Natural killer cell (primary cell): Measurements from ENCODE around the gene CCDC28A. TPM values are rescaled to one million over a fixed set of nuclear protein-coding genes. Genes with fewer than 3 reads are reported as not detected.

Source experiments
- ATAC-seq, 3 donors: fragments of 150-1000 bp in 2 of 3; fragments of 200-7000 bp in 1 of 3; cut with Tn5 transposase; 1 replicate in 1 of 3; 2 replicates in 2 of 3; pipeline ENCODE4 v1.10.0; 2021; ENCODE audit warnings: mild to moderate bottlenecking in 2 of 3, moderate library complexity in 2 of 3
- DNase-seq, 2 donors: peaks; one replicate each; pipeline versions ENCODE4 v3.0.0 to v3.0.0-alpha.2; 2013 to 2021; ENCODE audit warnings: mixed read lengths in 1 of 2
- H3K27ac ChIP-seq: one replicate; pipeline ENCODE4 v1.5.1; 2013; ENCODE audit warnings: mild to moderate bottlenecking, low read length
- H3K27me3 ChIP-seq: one replicate; pipeline ENCODE4 v1.6.1; 2013; ENCODE audit warnings: low read length; ENCODE audit not compliant: control insufficient read depth, insufficient read depth
- H3K36me3 ChIP-seq: one replicate; pipeline ENCODE4 v1.6.1; 2013; ENCODE audit warnings: low read length; ENCODE audit not compliant: control insufficient read depth, insufficient read depth
- H3K4me1 ChIP-seq: one replicate; pipeline ENCODE4 v1.6.1; 2013; ENCODE audit warnings: low read length; ENCODE audit not compliant: control insufficient read depth, insufficient read depth
- H3K4me3 ChIP-seq: one replicate; pipeline ENCODE4 v1.5.1; 2013; ENCODE audit warnings: low read length
- H3K9me3 ChIP-seq: one replicate; pipeline ENCODE4 v1.6.1; 2013; ENCODE audit warnings: low read length; ENCODE audit not compliant: control insufficient read depth, insufficient read depth
- H3K27ac Mint-ChIP-seq, 2 donors: one replicate each; pipeline ENCODE4 v1.8.0; 2022; ENCODE audit warnings: mild to moderate bottlenecking in 2 of 2, mixed read lengths in 2 of 2, moderate library complexity in 1 of 2
- H3K27me3 Mint-ChIP-seq, 2 donors: one replicate each; pipeline ENCODE4 v1.8.0; 2022; ENCODE audit warnings: low read depth in 2 of 2, mixed read lengths in 2 of 2
- H3K36me3 Mint-ChIP-seq: one replicate; pipeline ENCODE4 v1.8.0; 2022; ENCODE audit warnings: mixed read lengths
- H3K4me1 Mint-ChIP-seq, 2 donors: one replicate each; pipeline ENCODE4 v1.8.0; 2022; ENCODE audit warnings: mixed read lengths in 2 of 2
- H3K4me3 Mint-ChIP-seq: one replicate; pipeline ENCODE4 v1.8.0; 2022; ENCODE audit warnings: mild to moderate bottlenecking, moderate library complexity, mixed read lengths
- H3K9me3 Mint-ChIP-seq, 2 donors: one replicate each; pipeline ENCODE4 v1.8.0; 2022; ENCODE audit warnings: mixed read lengths in 2 of 2
- CTCF ChIP-seq: fragments of 200-600 bp; IDR thresholded peaks from one replicate; pipeline ENCODE4 v1.8.0; 2022; ENCODE audit warnings: antibody characterized with exemption
- WGBS: methylation state at CpG from one replicate; pipeline ENCODE4 v1.1.7; 2013; ENCODE audit warnings: missing lambda C conversion rate; ENCODE audit not compliant: insufficient coverage; 5-methylcytosine and 5-hydroxymethylcytosine counted together
- intact Hi-C: fragments of 100-400 bp; cut with micrococcal nuclease; formaldehyde crosslinking; loops from one replicate; pipeline ENCODE4 v1.14.2; 2022
- total RNA-seq, 4 donors: library from RNA; stranded (reverse); fragments of 120-200 nt in 1 of 4; gene quantifications; one replicate each; pipeline versions ENCODE4 v1.2.3 to v1.2.4, GENCODE V29; 2013 to 2022

Gene CCDC28A
- total RNA-seq, 3 donors from 2014 or later (not counting 1 experiment from before 2014, with no cell fraction given) = 22.2 to 25.4 (median 24.3) TPM

GRCh38 chr6:138785079-138785478, 11.5 kb downstream of the CCDC28A start:
- 98% methylated on average over 4 of the region's 4 CpGs for WGBS
- no peaks in the 10 kb centered on the region for H3K9me3 ChIP-seq
- H3K36me3 Mint-ChIP-seq = peaks cover 29% of the 10 kb centered on the region
- DNase-seq (no peak), ATAC-seq (no peak)
- no peak overlapping the region for H3K4me3 ChIP-seq
- H3K4me1 Mint-ChIP-seq = peaks cover 0 to 4% of the 10 kb centered on the region in 2 donors
- no peaks in the 10 kb centered on the region for H3K4me1 ChIP-seq
- H3K27me3 Mint-ChIP-seq = no peaks in the 10 kb centered on the region
- no peak overlapping the region for H3K27ac ChIP-seq
- intact Hi-C loops = no loop called here
- TF ChIP-seq CTCF = no peak
- no peaks in the 10 kb centered on the region for H3K9me3 Mint-ChIP-seq
- peaks cover 47% of the 10 kb centered on the region for H3K36me3 ChIP-seq
- H3K27me3 ChIP-seq = no peaks in the 10 kb centered on the region
- H3K27ac Mint-ChIP-seq = no peak overlapping the region
- H3K4me3 Mint-ChIP-seq = no peak overlapping the region

- Histone ChIP-seq H3K27ac (no peak overlapping the region), H3K4me1 (no peaks in the 10 kb centered on the region), H3K36me3 (peaks cover 46% of the 10 kb centered on the region), H3K9me3 (no peaks in the 10 kb centered on the region), H3K27me3 (no peaks in the 10 kb centered on the region), H3K4me3 (no peak overlapping the region)
- DNase-seq = no peak
- Mint-ChIP-seq H3K4me1 (peaks cover 0 to 4% of the 10 kb centered on the region in 2 donors), H3K9me3 (no peaks in the 10 kb centered on the region), H3K27ac (no peak overlapping the region), H3K4me3 (no peak overlapping the region), H3K36me3 (peaks cover 27% of the 10 kb centered on the region), H3K27me3 (no peaks in the 10 kb centered on the region)
- 98% methylated on average over 3 of the region's 3 CpGs for WGBS
- intact Hi-C loops = no loop called here
- TF ChIP-seq CTCF = no peak
- no peak for ATAC-seq
These were observed 12.4 kb downstream of the CCDC28A start for GRCh38 chr6:138785980-138786379.

DNA sequence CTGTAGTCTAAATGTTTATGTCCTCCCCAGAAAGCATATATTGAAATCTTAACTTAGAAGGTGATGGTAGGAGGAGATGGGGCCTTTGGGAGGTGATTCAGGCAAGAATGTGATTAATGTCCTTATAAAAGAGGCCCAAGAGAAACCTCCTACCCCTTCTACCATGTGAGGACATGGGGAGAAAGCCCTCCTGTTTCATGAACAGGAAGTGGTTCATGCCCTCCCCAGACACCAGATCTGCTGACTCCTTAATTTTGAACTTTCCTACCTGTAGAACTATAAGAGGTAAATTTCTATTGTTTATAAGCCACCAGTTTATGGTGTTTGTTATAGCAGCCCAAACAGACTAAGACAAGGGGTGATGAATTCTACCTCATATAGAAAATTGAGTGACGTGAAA, 13.6 kb downstream of the CCDC28A start:
- Histone ChIP-seq H3K4me1 (no peaks in the 10 kb centered on the region), H3K4me3 (no peak overlapping the region), H3K27ac (no peak overlapping the region), H3K9me3 (no peaks in the 10 kb centered on the region), H3K27me3 (no peaks in the 10 kb centered on the region), H3K36me3 (peaks cover 44% of the 10 kb centered on the region)
- H3K27ac Mint-ChIP-seq = peak overlapping the region; percentile 18 to 29
- DNase-seq (no peak), ATAC-seq (no peak)
- intact Hi-C loops = no loop called here
- WGBS = no CpG with 5 or more reads among the region's 1 CpG
- TF ChIP-seq CTCF = no peak
- peaks cover 0 to 4% of the 10 kb centered on the region in 2 donors for H3K4me1 Mint-ChIP-seq
- peaks cover 25% of the 10 kb centered on the region for H3K36me3 Mint-ChIP-seq
- H3K9me3 Mint-ChIP-seq = no peaks in the 10 kb centered on the region
- no peak overlapping the region for H3K4me3 Mint-ChIP-seq
- H3K27me3 Mint-ChIP-seq = no peaks in the 10 kb centered on the region
